Neuron (in vitro differentiated cells): ENCODE results near the gene SLC22A17.

Experiments
- H2AFZ ChIP-seq: one replicate; pipeline ENCODE4 v1.6.1; 2013; ENCODE audit warnings: low read depth, mild to moderate bottlenecking, inconsistent platforms, low read length, moderate library complexity
- H3K27me3 ChIP-seq: one replicate; pipeline ENCODE4 v1.6.1; 2013; ENCODE audit warnings: low read length; ENCODE audit not compliant: insufficient read depth
- H3K36me3 ChIP-seq: one replicate; pipeline ENCODE4 v1.6.1; 2013; ENCODE audit warnings: low read length; ENCODE audit not compliant: insufficient read depth
- H3K4me1 ChIP-seq: one replicate; pipeline ENCODE4 v1.6.1; 2013; ENCODE audit warnings: low read length; ENCODE audit not compliant: insufficient read depth
- H3K4me3 ChIP-seq: 2 replicates; pipeline ENCODE4 v1.5.1; 2013; ENCODE audit warnings: mild to moderate bottlenecking, low read length, moderate library complexity
- H3K9me3 ChIP-seq: one replicate; pipeline ENCODE4 v1.6.1; 2013; ENCODE audit warnings: low read length

SLC22A17 gene

DNA sequence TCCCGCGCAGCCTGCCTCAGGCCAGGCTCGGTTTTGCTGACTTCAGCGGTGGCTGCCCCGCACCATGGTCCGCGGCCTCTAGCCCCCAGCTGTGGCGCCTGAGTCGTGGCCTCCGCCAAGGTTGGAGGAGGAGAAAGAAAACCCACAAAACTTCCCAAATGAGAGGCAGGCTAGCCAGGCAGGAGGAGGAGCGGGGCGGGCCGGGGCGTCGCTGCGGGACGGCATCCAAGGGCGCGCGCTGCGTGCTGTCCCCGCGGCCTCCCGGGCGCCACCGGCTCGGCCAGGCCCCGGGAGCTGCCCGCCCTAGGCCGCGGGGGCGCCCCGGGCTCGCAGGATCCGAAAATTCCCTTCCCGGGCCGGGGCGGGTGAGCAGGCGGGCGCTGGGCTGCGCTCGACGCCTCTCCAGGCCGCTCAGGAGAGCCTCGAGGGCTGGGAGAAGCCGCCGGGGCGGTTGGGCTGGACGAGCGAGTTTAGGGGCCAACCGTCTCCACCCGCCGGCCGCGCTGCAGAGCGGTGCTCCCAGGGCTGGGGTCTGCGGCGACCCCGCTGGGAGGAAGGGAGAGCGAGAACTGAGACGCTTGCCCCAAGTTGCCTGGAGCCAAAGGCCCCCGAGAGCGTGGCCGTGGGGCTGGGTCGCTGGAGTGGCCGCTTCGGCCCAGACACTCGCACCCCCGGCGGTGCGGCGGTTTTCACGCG lies 12.5 kb upstream of the SLC22A17 start, which contains the start of gene EFS:
EFS (minus strand) TSS at position 137 of the 696 bp plus-strand sequence. CDS start 147 bp downstream, outside the sequence.
- H2AFZ ChIP-seq = no peak within 1 kb of the TSS
- peaks cover 23% of the 10 kb centered on the region for H3K36me3 ChIP-seq
- H3K27me3 ChIP-seq = peaks cover 12% of the 10 kb centered on the region
- peak within 1 kb of the TSS; percentile 64 for H3K4me3 ChIP-seq
- peaks cover 26% of the 10 kb centered on the region for H3K4me1 ChIP-seq
- no peaks in the 10 kb centered on the region for H3K9me3 ChIP-seq

DNA sequence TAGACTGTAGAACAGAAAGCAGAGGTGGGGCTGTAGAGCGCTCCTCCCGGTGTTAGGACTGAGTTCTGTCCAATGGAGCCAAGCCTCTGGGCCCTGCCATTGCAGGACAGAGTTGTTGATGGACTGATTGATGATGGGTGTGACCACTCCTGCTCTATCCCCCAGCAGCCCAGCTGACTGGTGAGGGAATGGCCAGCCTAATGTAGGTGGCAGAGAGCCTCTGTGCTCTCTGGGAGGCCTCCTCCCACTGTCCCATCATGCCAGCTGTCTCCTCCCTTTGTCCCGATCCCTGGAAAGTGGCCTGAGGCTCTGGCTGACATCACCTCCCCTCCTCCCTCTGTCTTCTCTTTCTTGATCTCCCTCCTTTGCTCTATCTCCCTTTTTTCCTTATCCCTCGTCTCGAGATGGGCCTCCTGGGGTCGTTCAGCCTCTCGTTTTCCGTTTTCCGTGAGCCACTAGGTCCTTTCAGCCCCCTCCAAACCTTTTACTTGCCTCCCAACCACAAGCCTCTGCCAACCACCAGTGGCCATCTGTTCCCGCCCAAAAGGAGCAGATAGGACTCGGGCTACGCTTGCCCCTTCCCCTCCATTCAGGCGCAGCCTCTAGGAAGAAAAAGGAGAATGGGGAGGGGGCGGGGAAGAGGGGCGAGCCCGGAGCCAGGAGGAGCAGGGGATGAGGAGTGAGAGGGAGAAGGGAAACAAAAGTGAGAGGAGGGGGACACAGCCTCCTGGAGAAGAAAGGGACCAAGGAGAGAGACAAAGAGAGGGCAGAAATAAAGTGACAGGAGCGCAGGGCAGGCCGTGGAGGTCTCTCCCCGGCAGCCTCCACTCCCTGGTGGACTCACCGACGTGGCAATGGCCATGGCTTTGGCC lies 11.7 kb upstream of the SLC22A17 start:
- Histone ChIP-seq H3K9me3 (no peaks in the 10 kb centered on the region), H3K4me3 (peak overlapping the region; percentile 64), H3K27me3 (peaks cover 9% of the 10 kb centered on the region), H3K4me1 (peaks cover 26% of the 10 kb centered on the region), H3K36me3 (peaks cover 29% of the 10 kb centered on the region), H2AFZ (no peak overlapping the region)

DNA sequence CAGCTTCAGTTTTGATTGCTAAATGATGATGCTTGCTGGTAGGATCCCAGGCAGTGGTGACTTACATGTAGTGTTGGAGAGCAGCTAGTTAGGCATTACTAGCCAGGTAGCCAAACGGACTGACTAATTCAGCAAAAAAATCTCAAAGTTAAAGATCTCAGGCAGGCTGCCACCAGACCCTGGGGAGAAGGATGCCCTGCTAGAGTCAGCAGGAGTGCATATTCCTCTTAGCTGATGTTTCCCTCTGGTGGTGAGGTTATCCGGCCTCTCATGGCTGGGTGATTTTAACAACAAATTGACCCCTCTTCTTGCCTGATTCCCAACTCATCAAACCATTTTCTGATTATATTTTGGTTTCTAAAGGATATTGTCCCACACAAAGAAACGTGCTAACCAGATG lies 9.5 kb upstream of the SLC22A17 start:
- Histone ChIP-seq H2AFZ (no peak overlapping the region), H3K36me3 (peaks cover 50% of the 10 kb centered on the region)

DNA sequence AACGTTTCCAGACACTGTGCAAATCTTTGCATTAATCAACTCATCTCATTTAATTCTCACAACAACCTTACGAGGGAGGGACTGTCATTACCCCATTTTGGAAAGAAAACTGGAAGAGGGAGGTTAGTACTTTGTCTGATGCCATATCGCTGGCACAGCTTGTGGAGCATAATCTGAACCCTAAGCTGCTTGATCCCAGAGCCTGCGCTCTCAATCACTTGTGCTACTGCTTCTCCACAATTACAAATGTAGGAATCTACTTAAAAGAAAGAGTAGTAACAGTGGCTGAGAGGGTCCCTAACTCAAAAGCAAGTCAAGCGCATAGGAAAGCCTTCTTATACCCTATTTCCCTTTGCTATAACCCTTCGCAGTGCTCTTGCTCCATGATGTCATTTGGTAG lies 9.1 kb upstream of the SLC22A17 start:
- Histone ChIP-seq H3K9me3 (no peaks in the 10 kb centered on the region), H3K4me3 (no peak overlapping the region), H3K36me3 (peaks cover 54% of the 10 kb centered on the region), H3K4me1 (peaks cover 23% of the 10 kb centered on the region), H3K27me3 (no peaks in the 10 kb centered on the region), H2AFZ (no peak overlapping the region)

More for the DNA sequence above, 9.5 kb upstream of the SLC22A17 start:
- H3K27me3 ChIP-seq = no peaks in the 10 kb centered on the region
- no peak overlapping the region for H3K4me3 ChIP-seq
- peaks cover 26% of the 10 kb centered on the region for H3K4me1 ChIP-seq
- H3K9me3 ChIP-seq = no peaks in the 10 kb centered on the region

DNA sequence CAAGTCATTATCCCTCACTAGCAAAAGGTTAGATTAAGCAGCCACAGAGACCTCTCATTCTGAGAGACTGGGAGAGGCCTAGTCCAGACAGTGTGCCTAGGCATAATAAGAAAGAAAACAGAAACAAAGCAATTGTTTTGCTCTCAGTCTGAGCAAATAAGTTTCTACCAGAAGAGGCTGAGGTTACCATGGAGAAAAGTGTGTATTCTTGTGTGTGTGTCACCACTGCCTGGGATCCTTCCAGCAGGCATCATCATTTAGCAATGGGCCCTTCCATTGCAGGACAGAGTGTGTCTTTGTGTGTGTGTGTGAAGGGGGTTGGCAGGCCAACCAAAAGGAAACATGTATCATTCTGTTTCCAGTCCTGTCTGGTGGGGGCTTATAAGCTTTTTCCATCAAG lies 8.6 kb upstream of the SLC22A17 start:
- Histone ChIP-seq H3K9me3 (no peaks in the 10 kb centered on the region), H3K36me3 (peaks cover 59% of the 10 kb centered on the region), H2AFZ (no peak overlapping the region), H3K27me3 (no peaks in the 10 kb centered on the region), H3K4me1 (peaks cover 21% of the 10 kb centered on the region), H3K4me3 (no peak overlapping the region)

DNA sequence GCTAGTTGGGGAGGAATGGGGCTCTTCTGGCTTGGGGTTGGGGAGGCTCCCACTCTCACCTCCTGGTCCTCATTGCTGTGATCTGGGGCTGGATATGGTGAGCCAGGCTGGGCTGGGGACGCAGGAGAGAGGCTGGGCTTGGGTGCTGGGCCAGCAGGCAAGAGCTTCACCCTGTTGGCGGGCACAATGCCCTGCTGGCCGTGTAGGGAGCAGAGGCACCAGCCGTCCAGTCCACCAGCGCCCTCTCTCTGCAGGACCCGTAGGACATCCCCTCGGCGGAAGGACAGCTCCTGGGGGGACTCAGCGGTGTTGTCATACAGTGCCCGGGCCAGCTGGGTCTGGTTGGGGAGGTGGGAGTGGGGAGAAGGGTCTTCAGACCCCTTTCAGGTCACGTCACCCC lies 7.8 kb upstream of the SLC22A17 start:
- Histone ChIP-seq H3K27me3 (no peaks in the 10 kb centered on the region), H3K36me3 (peaks cover 59% of the 10 kb centered on the region), H3K4me1 (peaks cover 21% of the 10 kb centered on the region), H3K4me3 (no peak overlapping the region), H3K9me3 (no peaks in the 10 kb centered on the region), H2AFZ (no peak overlapping the region)

DNA sequence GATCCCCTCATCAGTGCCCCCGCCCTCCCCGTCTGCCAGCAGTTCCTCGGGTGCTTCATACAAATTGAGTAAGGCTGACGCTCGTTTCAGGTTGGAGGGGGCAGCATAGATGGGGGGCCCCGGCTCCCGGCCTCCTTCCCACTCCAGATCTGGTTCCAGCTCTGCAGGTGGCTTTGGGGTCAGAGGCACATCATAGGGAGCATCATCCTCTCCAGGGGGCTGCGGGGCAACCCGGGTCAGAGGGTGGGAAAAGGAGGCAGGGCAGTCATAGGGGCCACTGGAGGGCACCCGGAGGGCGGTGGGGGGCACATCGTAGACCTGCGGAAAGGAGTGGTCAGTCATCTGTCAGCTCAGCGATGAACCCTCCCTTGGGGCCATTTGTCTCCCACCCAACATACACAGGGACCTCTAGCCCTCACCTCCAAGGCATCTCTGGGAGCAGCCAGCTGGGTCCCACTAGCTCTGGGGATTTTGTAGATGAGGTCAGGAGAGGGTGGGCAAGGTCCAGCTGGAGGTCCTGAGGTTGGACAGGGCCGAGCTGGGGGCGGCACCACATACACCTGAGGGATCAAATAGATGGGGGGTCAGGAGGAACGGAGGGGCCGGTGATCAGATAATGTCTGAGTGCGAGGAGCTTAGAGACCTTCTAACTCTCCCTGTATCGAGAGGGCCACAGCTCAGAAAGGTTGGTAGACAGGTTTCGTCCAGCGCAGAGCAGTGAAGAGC lies 7.2 kb upstream of the SLC22A17 start:
- H3K4me1 ChIP-seq = peaks cover 21% of the 10 kb centered on the region
- peaks cover 59% of the 10 kb centered on the region for H3K36me3 ChIP-seq

DNA sequence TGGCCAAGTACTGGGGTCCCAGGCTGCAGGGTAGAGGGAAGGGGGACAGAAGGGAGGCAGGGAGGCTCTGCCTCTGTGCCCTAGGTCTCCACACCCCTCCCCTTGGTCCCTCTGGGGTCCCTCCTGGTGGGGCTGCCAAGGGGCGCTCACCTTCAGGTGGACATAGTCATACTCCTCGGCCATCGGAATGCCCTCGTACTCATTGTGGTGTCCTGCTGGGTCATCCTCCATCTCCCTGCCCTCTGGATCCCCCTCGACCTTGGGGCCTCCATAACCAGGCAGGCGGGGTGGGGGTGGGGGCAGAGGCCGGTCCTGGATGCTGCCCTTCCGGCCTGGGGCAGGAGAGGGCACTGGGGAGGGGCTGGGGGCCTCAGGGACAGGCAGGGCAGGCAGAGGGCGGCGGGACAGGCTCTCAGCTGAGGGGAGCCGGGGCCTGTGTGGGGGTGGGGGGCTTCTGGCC lies 6.5 kb upstream of the SLC22A17 start:
- Histone ChIP-seq H3K27me3 (no peaks in the 10 kb centered on the region), H2AFZ (no peak overlapping the region), H3K36me3 (peaks cover 59% of the 10 kb centered on the region), H3K4me3 (no peak overlapping the region), H3K9me3 (no peaks in the 10 kb centered on the region), H3K4me1 (peaks cover 19% of the 10 kb centered on the region)

More for the DNA sequence above, 7.2 kb upstream of the SLC22A17 start:
- Histone ChIP-seq H3K4me3 (no peak overlapping the region), H3K27me3 (no peaks in the 10 kb centered on the region), H3K9me3 (no peaks in the 10 kb centered on the region), H2AFZ (no peak overlapping the region)

DNA sequence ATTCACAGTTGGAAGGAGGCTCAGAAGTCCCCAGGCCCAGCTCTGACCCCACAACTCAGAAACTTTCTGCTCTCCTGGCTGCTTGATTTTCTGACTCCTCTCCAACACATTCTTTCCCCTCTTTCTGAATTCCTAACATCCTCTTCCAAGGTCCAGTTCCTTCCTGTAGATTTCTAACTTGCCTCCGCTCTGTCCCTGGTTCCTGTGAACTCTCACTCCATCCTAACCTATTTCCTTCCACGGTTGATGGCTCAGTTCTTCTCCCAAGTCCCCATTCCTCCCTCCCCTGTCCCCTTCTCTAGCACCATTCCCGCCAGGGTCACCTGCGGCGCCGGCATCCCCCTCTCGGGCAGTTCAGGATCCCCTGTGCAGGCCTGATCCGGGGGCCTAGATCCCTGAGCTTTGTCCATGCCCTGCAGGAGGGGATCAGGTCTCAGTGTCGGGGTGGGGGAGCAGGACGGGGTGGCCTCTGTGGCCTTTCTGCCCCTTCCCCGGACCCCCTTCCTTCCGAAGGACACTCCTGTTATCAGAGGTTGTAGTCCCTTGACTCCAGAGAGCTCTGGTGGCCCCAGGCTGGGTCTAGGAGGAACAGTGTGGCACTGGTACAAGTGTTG lies 6.0 kb upstream of the SLC22A17 start:
- Histone ChIP-seq H3K9me3 (no peaks in the 10 kb centered on the region), H3K4me3 (no peak overlapping the region), H2AFZ (no peak overlapping the region), H3K27me3 (no peaks in the 10 kb centered on the region), H3K4me1 (peaks cover 14% of the 10 kb centered on the region), H3K36me3 (peaks cover 59% of the 10 kb centered on the region)

DNA sequence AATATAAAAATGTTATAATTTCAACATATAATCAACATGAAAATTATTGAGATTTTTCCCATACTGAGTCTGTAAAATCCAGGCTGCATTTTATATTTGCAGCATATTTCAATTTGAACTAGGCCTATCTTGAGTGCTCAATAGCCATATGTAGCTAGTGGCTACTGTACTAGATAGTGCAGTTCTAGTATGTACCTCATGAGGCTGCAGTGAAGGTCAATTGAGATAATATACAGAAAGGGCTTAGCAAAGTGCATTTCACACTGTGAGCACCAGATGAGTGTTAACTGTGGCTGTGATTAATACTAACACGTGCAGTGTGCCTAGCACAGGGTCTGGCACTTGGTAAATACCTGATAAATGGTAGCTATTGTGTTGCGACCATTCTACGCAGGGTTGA lies 5.4 kb upstream of the SLC22A17 start:
- Histone ChIP-seq H3K36me3 (peaks cover 55% of the 10 kb centered on the region), H3K4me1 (peaks cover 8% of the 10 kb centered on the region), H2AFZ (no peak overlapping the region), H3K9me3 (no peaks in the 10 kb centered on the region), H3K4me3 (no peak overlapping the region), H3K27me3 (no peaks in the 10 kb centered on the region)

DNA sequence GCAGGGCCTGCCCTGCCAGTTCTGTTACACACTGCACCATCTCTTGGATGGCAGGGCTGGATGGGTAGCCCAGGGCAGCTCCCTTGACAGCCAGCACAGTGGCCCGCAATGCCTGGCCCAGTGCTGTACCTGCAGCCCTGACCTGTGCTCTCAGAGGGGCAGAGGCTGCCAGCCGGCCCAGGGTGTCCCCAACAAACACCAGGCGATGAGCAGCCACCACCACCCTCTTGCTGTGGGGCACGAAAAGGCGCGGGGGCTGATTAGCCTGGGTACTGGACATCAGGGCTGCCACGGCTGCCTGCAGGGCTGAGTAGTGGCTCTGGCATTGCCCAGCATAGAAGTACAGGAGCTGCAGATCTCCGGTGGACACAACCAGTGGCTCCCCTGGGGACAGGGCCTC lies 4.6 kb upstream of the SLC22A17 start:
- Histone ChIP-seq H3K9me3 (no peaks in the 10 kb centered on the region), H3K27me3 (no peaks in the 10 kb centered on the region), H3K4me3 (no peak overlapping the region), H2AFZ (no peak overlapping the region), H3K36me3 (peaks cover 54% of the 10 kb centered on the region), H3K4me1 (peaks cover 7% of the 10 kb centered on the region)

DNA sequence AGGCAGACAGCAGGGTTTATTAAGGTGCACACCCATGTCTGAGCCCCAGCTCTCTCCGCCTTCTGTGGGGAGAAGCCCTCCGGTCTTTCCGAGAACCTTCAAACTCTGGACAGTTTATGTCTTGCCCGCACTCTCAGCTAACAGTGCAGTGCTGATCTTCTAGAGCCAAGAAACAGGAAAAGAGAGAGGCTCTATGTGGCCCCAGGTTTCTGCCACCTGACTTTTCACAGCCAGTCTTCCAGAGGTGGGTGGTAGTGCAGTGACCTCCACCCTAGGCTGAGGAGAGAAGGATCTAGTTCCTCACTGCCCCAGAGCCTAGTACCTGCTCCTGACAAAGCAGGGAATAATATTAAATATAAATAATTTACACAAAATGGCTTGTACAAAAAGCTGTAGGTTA lies 4.0 kb upstream of the SLC22A17 start:
- Histone ChIP-seq H3K27me3 (no peaks in the 10 kb centered on the region), H3K36me3 (peaks cover 50% of the 10 kb centered on the region), H3K4me3 (no peak overlapping the region), H3K9me3 (no peaks in the 10 kb centered on the region), H2AFZ (no peak overlapping the region), H3K4me1 (peaks cover 7% of the 10 kb centered on the region)
